ENCODE measurements around the gene AQP5. TPM values are rescaled to one million over a fixed set of nuclear protein-coding genes. Genes with fewer than 3 reads are reported as not detected.

AQP5 gene
- total RNA-seq, 2 experiments from 2014 or later, result not detected

- no peak overlapping the region for H3K4me3 Mint-ChIP-seq
- peaks cover 7% of the 10 kb centered on the region for H3K4me1 Mint-ChIP-seq (ENCODE audit: low read depth)
- no peak for DNase-seq
- H3K36me3 Mint-ChIP-seq (ENCODE audit: low read depth), result no peaks in the 10 kb centered on the region
- intact Hi-C loops (cut with micrococcal nuclease), result no loop called here
- CTCF ChIA-PET, result interaction anchor here (1.0 to 6.2 kb wide), 10 partner anchors 16 to 110 kb away, joined by 3 to 76 read pairs (median 32); partner anchors contain the start of gene AQP2
- peaks cover 38% of the 10 kb centered on the region for H3K27me3 Mint-ChIP-seq (ENCODE audit: low read depth)
- H3K9me3 Mint-ChIP-seq, result no peaks in the 10 kb centered on the region
- H3K27ac Mint-ChIP-seq, result no peak overlapping the region
These were observed 3.4 kb downstream of the AQP5 start for GRCh38 chr12:49964849-49965624.

- Mint-ChIP-seq H3K27me3 (ENCODE audit: low read depth) (peaks cover 30% of the 10 kb centered on the region), H3K4me1 (ENCODE audit: low read depth) (peaks cover under 1% of the 10 kb centered on the region), H3K9me3 (no peaks in the 10 kb centered on the region), H3K36me3 (ENCODE audit: low read depth) (no peaks in the 10 kb centered on the region), H3K4me3 (no peak overlapping the region), H3K27ac (no peak overlapping the region)
- intact Hi-C loops (cut with micrococcal nuclease), result loop anchor here (2.0 kb wide), 3 partner anchors 21 to 201 kb away; partner anchors contain the start of gene CERS5
- no peak for DNase-seq
- CTCF ChIA-PET, result interaction anchor here (0.6 to 6.2 kb wide), 20 partner anchors 11 to 145 kb away, joined by 3 to 76 read pairs (median 12); partner anchors contain the start of genes AQP2, COX14 and RACGAP1
These were observed 4.2 kb downstream of the AQP5 start for GRCh38 chr12:49965836-49966235.

GRCh38 chr12:49966511-49967041, 4.9 kb downstream of the AQP5 start:
- peaks cover 30% of the 10 kb centered on the region for H3K27me3 Mint-ChIP-seq (ENCODE audit: low read depth)
- no peak overlapping the region for H3K27ac Mint-ChIP-seq
- intact Hi-C loops (cut with micrococcal nuclease), result loop anchor here (1.0 to 2.0 kb wide), 6 partner anchors 22 to 200 kb away; partner anchors contain the start of gene CERS5
- DNase-seq, result no peak
- H3K36me3 Mint-ChIP-seq (ENCODE audit: low read depth), result no peaks in the 10 kb centered on the region
- no peaks in the 10 kb centered on the region for H3K4me1 Mint-ChIP-seq (ENCODE audit: low read depth)
- H3K9me3 Mint-ChIP-seq, result no peaks in the 10 kb centered on the region
- CTCF ChIA-PET, result interaction anchor here (0.6 to 6.2 kb wide), 46 partner anchors 8 to 642 kb away, joined by 3 to 76 read pairs (median 6); partner anchors contain the start of genes AQP2, COX14, GPD1 and RACGAP1
- H3K4me3 Mint-ChIP-seq, result no peak overlapping the region

- H3K4me1 Mint-ChIP-seq (ENCODE audit: low read depth), result no peaks in the 10 kb centered on the region
- no peaks in the 10 kb centered on the region for H3K36me3 Mint-ChIP-seq (ENCODE audit: low read depth)
- no peaks in the 10 kb centered on the region for H3K9me3 Mint-ChIP-seq
- peak; percentile 96 for DNase-seq
- peaks cover 33% of the 10 kb centered on the region for H3K27me3 Mint-ChIP-seq (ENCODE audit: low read depth)
- peak overlapping the region; percentile 54 for H3K4me3 Mint-ChIP-seq
- H3K27ac Mint-ChIP-seq, result no peak overlapping the region
- intact Hi-C loops (cut with micrococcal nuclease), result loop anchor here (1.0 to 2.0 kb wide), 6 partner anchors 22 to 200 kb away; partner anchors contain the start of gene CERS5
- CTCF ChIA-PET, result interaction anchor here (0.5 to 6.2 kb wide), 58 partner anchors 9 to 641 kb away, joined by 3 to 76 read pairs (median 4); partner anchors contain the start of genes AQP2, CERS5, COX14 and GPD1
These were observed 5.5 kb downstream of the AQP5 start for GRCh38 chr12:49967042-49967776.

- Mint-ChIP-seq H3K4me1 (ENCODE audit: low read depth) (no peaks in the 10 kb centered on the region), H3K27me3 (ENCODE audit: low read depth) (peaks cover 28% of the 10 kb centered on the region), H3K4me3 (no peak overlapping the region), H3K9me3 (no peaks in the 10 kb centered on the region), H3K36me3 (ENCODE audit: low read depth) (no peaks in the 10 kb centered on the region), H3K27ac (no peak overlapping the region)
- CTCF ChIA-PET, result interaction anchor here (0.7 to 6.2 kb wide), 48 partner anchors 9 to 641 kb away, joined by 3 to 76 read pairs (median 4); partner anchors contain the start of genes AQP2, CERS5, COX14 and GPD1
- intact Hi-C loops (cut with micrococcal nuclease), result loop anchor here (1.0 to 2.0 kb wide), 6 partner anchors 23 to 199 kb away; partner anchors contain the start of gene CERS5
- DNase-seq, result no peak
These were observed 6.1 kb downstream of the AQP5 start for GRCh38 chr12:49967777-49968250.

GRCh38 chr12:49968471-49968870, 6.8 kb downstream of the AQP5 start:
- Mint-ChIP-seq H3K4me3 (no peak overlapping the region), H3K4me1 (ENCODE audit: low read depth) (no peaks in the 10 kb centered on the region), H3K36me3 (ENCODE audit: low read depth) (no peaks in the 10 kb centered on the region), H3K27ac (no peak overlapping the region), H3K9me3 (no peaks in the 10 kb centered on the region), H3K27me3 (ENCODE audit: low read depth) (peaks cover 26% of the 10 kb centered on the region)
- CTCF ChIA-PET, result interaction anchor here (0.7 to 6.2 kb wide), 16 partner anchors 10 to 121 kb away, joined by 3 to 76 read pairs (median 12); partner anchors contain the start of genes AQP2, RACGAP1 and SMARCD1
- intact Hi-C loops (cut with micrococcal nuclease), result no loop called here
- no peak for DNase-seq

GRCh38 chr12:49969027-49969426, 7.4 kb downstream of the AQP5 start:
- Mint-ChIP-seq H3K4me3 (no peak overlapping the region), H3K9me3 (no peaks in the 10 kb centered on the region), H3K27ac (no peak overlapping the region), H3K4me1 (ENCODE audit: low read depth) (no peaks in the 10 kb centered on the region), H3K27me3 (ENCODE audit: low read depth) (peaks cover 26% of the 10 kb centered on the region), H3K36me3 (ENCODE audit: low read depth) (no peaks in the 10 kb centered on the region)
- CTCF ChIA-PET, result interaction anchor here (0.6 to 6.2 kb wide), 8 partner anchors 12 to 174 kb away, joined by 3 to 76 read pairs (median 9); partner anchors contain the start of gene RACGAP1
- intact Hi-C loops (cut with micrococcal nuclease), result no loop called here
- DNase-seq, result no peak

GRCh38 chr12:49969651-49970429, 8.2 kb downstream of the AQP5 start:
- CTCF ChIA-PET, result interaction anchor here (0.6 to 6.2 kb wide), 8 partner anchors 11 to 173 kb away, joined by 3 to 76 read pairs (median 4); no protein-coding TSS in a partner anchor
- Mint-ChIP-seq H3K36me3 (ENCODE audit: low read depth) (no peaks in the 10 kb centered on the region), H3K9me3 (no peaks in the 10 kb centered on the region), H3K27me3 (ENCODE audit: low read depth) (peaks cover 20% of the 10 kb centered on the region), H3K27ac (no peak overlapping the region), H3K4me3 (no peak overlapping the region), H3K4me1 (ENCODE audit: low read depth) (no peaks in the 10 kb centered on the region)
- DNase-seq, result no peak
- intact Hi-C loops (cut with micrococcal nuclease), result no loop called here

- no peaks in the 10 kb centered on the region for H3K36me3 Mint-ChIP-seq (ENCODE audit: low read depth)
- H3K27me3 Mint-ChIP-seq (ENCODE audit: low read depth), result peaks cover 16% of the 10 kb centered on the region
- DNase-seq, result no peak
- intact Hi-C loops (cut with micrococcal nuclease), result no loop called here
- H3K4me1 Mint-ChIP-seq (ENCODE audit: low read depth), result no peaks in the 10 kb centered on the region
- CTCF ChIA-PET, result interaction anchor here (0.7 to 1.0 kb wide), 2 partner anchors 22 to 25 kb away, joined by 3 to 4 read pairs; no protein-coding TSS in a partner anchor
- no peak overlapping the region for H3K4me3 Mint-ChIP-seq
- no peak overlapping the region for H3K27ac Mint-ChIP-seq
- no peaks in the 10 kb centered on the region for H3K9me3 Mint-ChIP-seq
These were observed 9.0 kb downstream of the AQP5 start for GRCh38 chr12:49970658-49971057.

- H3K4me1 Mint-ChIP-seq (ENCODE audit: low read depth), result no peaks in the 10 kb centered on the region
- CTCF ChIA-PET, result no interaction called here
- no peak for DNase-seq
- no peak overlapping the region for H3K4me3 Mint-ChIP-seq
- peaks cover 15% of the 10 kb centered on the region for H3K27me3 Mint-ChIP-seq (ENCODE audit: low read depth)
- no peaks in the 10 kb centered on the region for H3K36me3 Mint-ChIP-seq (ENCODE audit: low read depth)
- no peaks in the 10 kb centered on the region for H3K9me3 Mint-ChIP-seq
- H3K27ac Mint-ChIP-seq, result no peak overlapping the region
- intact Hi-C loops (cut with micrococcal nuclease), result no loop called here
These were observed 9.5 kb downstream of the AQP5 start for GRCh38 chr12:49971141-49971540.

GRCh38 chr12:49972129-49972528, 10.5 kb downstream of the AQP5 start:
- no peaks in the 10 kb centered on the region for H3K9me3 Mint-ChIP-seq
- DNase-seq, result no peak
- H3K27me3 Mint-ChIP-seq (ENCODE audit: low read depth), result peaks cover 11% of the 10 kb centered on the region
- no peak overlapping the region for H3K4me3 Mint-ChIP-seq
- H3K27ac Mint-ChIP-seq, result no peak overlapping the region
- CTCF ChIA-PET, result interaction anchor here (0.8 to 1.2 kb wide), 2 partner anchors 67 to 98 kb away, joined by 3 read pairs; no protein-coding TSS in a partner anchor
- H3K36me3 Mint-ChIP-seq (ENCODE audit: low read depth), result no peaks in the 10 kb centered on the region
- intact Hi-C loops (cut with micrococcal nuclease), result no loop called here
- no peaks in the 10 kb centered on the region for H3K4me1 Mint-ChIP-seq (ENCODE audit: low read depth)
